Neural cell (in vitro differentiated cells): ENCODE data around the gene PCSK7. TPM values are rescaled to one million over a fixed set of nuclear protein-coding genes. Genes with fewer than 3 reads are reported as not detected.

Source experiments
- H2AFZ ChIP-seq: fragments of 200-600, 300-800 bp; sonication (generic), shearing (Covaris generic); 2 replicates; pipeline ENCODE4 v1.6.0; 2014; ENCODE audit warnings: low read depth, mild to moderate bottlenecking, antibody characterized with exemption, low read length, moderate library complexity
- H3F3A ChIP-seq: fragments of 200-600 bp; shearing (Covaris generic); 2 replicates; pipeline ENCODE4 v1.6.1; 2016; ENCODE audit warnings: mild to moderate bottlenecking, moderate library complexity, mixed read lengths, antibody characterized with exemption, low read length; ENCODE audit not compliant: insufficient read depth, poor library complexity, severe bottlenecking
- H3K27ac ChIP-seq: fragments of 200-600, 300-800 bp; sonication (generic), shearing (Covaris generic); 2 replicates; pipeline ENCODE4 v1.5.1; 2014; ENCODE audit warnings: mild to moderate bottlenecking, low read length, moderate library complexity
- H3K27me3 ChIP-seq: fragments of 300-800, 200-600 bp; sonication (generic), shearing (Covaris generic); 2 replicates; pipeline ENCODE4 v1.6.0; 2014; ENCODE audit warnings: mild to moderate bottlenecking, low read depth, low read length, moderate library complexity; ENCODE audit not compliant: insufficient read depth
- H3K36me3 ChIP-seq: fragments of 300-800, 200-600 bp; sonication (generic), shearing (Covaris generic); 2 replicates; pipeline ENCODE4 v1.5.1; 2014; ENCODE audit warnings: mild to moderate bottlenecking, antibody characterized with exemption, low read length, moderate library complexity; ENCODE audit not compliant: insufficient read depth
- H3K4me2 ChIP-seq: fragments of 300-800, 200-600 bp; sonication (generic), shearing (Covaris generic); 2 replicates; pipeline ENCODE4 v1.6.0; 2014; ENCODE audit warnings: mild to moderate bottlenecking, low read length
- H3K4me3 ChIP-seq: fragments of 300-800, 200-600 bp; sonication (generic), shearing (Covaris generic); 2 replicates; pipeline ENCODE4 v1.5.1; 2014; ENCODE audit warnings: mild to moderate bottlenecking, low read length, moderate library complexity
- H3K79me2 ChIP-seq: fragments of 200-600 bp; shearing (Covaris generic); replicated peaks from 2 replicates; pipeline ENCODE4 v1.6.0; 2014; ENCODE audit warnings: mild to moderate bottlenecking, low read length, moderate library complexity; ENCODE audit not compliant: insufficient read depth
- H3K9ac ChIP-seq: fragments of 300-800, 200-600 bp; sonication (generic), shearing (Covaris generic); 2 replicates; pipeline ENCODE4 v1.6.1; 2016; ENCODE audit warnings: mild to moderate bottlenecking, low read length, mixed read lengths
- H3K9me2 ChIP-seq: fragments of 200-600 bp; shearing (Covaris generic); 2 replicates; pipeline ENCODE4 v1.6.1; 2016; ENCODE audit warnings: mild to moderate bottlenecking, low read length, mixed read lengths; ENCODE audit not compliant: insufficient read depth
- H3K9me3 ChIP-seq: fragments of 200-600, 300-800 bp; sonication (generic), shearing (Covaris generic); 2 replicates; pipeline ENCODE4 v1.6.1; 2016; ENCODE audit warnings: mild to moderate bottlenecking, mixed run types, low read length, moderate library complexity, mixed read lengths
- H4K20me1 ChIP-seq: fragments of 200-600 bp; shearing (Covaris generic); 2 replicates; pipeline ENCODE4 v1.6.1; 2016; ENCODE audit warnings: mild to moderate bottlenecking, mixed run types; ENCODE audit not compliant: insufficient read depth
- EP300 ChIP-seq: fragments of 450-650 bp; conservative IDR thresholded peaks from 2 replicates; pipeline ENCODE4 v1.6.1; 2014; ENCODE audit warnings: antibody characterized with exemption, mild to moderate bottlenecking, moderate library complexity; ENCODE audit not compliant: poor library complexity, severe bottlenecking
- EZH2 ChIP-seq: fragments of 200-600, 300-800 bp; shearing (Covaris generic), sonication (generic); IDR thresholded peaks from 2 replicates; pipeline ENCODE4 v1.6.1; 2014; ENCODE audit warnings: antibody characterized with exemption, low read length, borderline replicate concordance, mild to moderate bottlenecking; ENCODE audit not compliant: insufficient read depth, poor library complexity, severe bottlenecking
- MXI1 ChIP-seq: fragments of 450-650 bp; conservative IDR thresholded peaks from 2 replicates; pipeline ENCODE4 v1.6.1; 2014; ENCODE audit warnings: antibody characterized with exemption, mild to moderate bottlenecking; ENCODE audit not compliant: poor library complexity, severe bottlenecking
- POLR2AphosphoS5 ChIP-seq: IDR thresholded peaks from 2 replicates; pipeline ENCODE4 v1.6.1; 2012
- RAD21 ChIP-seq: fragments of 450-650 bp; conservative IDR thresholded peaks from 2 replicates; pipeline ENCODE4 v1.6.1; 2014; ENCODE audit warnings: antibody characterized with exemption, mild to moderate bottlenecking, moderate library complexity
- SMC3 ChIP-seq: fragments of 450-650 bp; conservative IDR thresholded peaks from 2 replicates; pipeline ENCODE4 v1.6.1; 2014; ENCODE audit warnings: antibody characterized with exemption, mild to moderate bottlenecking, moderate library complexity; ENCODE audit not compliant: poor library complexity
- TAF1 ChIP-seq: IDR thresholded peaks from 2 replicates; pipeline ENCODE4 v1.6.1; 2012; ENCODE audit warnings: low read depth
- polyA plus RNA-seq: library from polyadenylated mRNA; depleted of rRNA; stranded (reverse); fragments of >200 nt; gene quantifications from 2 replicates; pipeline ENCODE4 v1.2.3, GENCODE V29; 2014
- TF ChIP-seq, protein P1 (sequence below): IDR thresholded peaks from 2 replicates; pipeline ENCODE4 v1.6.1; 2012; ENCODE audit warnings: borderline replicate concordance
- TF ChIP-seq, protein P2 (sequence below): fragments of 450-650 bp; IDR thresholded peaks from 2 replicates; pipeline ENCODE4 v1.5.1; 2014; ENCODE audit warnings: antibody characterized with exemption, mild to moderate bottlenecking, moderate library complexity; ENCODE audit not compliant: poor library complexity, severe bottlenecking

The PCSK7 gene
- polyA plus RNA-seq, 1 donor from 2014 or later = 44.4 TPM

DNA sequence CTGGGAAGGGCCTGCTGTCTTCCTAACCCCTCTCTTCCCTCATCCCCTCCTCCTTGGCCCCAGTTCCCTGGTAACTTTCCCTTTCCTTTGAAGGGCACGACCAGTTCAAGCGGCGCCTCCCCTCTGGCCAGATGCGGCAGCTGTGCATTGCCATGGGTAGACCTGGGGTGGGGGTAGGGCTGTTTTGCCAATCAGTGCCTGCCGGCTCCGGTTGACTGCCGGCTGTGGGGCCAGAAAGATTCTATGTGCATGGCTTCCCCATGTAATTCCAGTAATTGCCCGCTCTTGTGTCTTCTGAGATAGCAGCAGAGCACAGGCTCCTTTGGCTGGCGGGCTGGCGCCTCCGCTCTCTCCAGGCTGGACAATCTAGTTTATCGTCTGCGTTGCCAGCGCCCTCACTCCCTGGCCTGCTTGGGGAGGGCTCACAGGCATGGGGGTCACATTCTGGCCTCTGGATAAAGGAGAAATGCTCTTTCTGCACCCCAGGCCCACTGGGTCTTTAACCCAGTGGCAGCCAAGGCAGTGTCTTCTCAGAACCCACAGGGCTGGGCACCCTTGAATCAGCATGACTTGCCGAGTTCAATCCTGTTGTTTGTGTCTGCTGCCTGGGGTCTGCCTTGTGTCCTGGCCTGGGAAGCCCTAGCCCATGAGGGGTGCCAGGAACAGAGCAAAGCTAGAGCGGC lies 43.9 kb downstream of the PCSK7 start:
- H3K4me3 ChIP-seq = no peak overlapping the region
- H2AFZ ChIP-seq = no peak overlapping the region
- no peaks in the 10 kb centered on the region for H3K27me3 ChIP-seq
- no peak for TF ChIP-seq MXI1
- TF ChIP-seq, protein P1, sequence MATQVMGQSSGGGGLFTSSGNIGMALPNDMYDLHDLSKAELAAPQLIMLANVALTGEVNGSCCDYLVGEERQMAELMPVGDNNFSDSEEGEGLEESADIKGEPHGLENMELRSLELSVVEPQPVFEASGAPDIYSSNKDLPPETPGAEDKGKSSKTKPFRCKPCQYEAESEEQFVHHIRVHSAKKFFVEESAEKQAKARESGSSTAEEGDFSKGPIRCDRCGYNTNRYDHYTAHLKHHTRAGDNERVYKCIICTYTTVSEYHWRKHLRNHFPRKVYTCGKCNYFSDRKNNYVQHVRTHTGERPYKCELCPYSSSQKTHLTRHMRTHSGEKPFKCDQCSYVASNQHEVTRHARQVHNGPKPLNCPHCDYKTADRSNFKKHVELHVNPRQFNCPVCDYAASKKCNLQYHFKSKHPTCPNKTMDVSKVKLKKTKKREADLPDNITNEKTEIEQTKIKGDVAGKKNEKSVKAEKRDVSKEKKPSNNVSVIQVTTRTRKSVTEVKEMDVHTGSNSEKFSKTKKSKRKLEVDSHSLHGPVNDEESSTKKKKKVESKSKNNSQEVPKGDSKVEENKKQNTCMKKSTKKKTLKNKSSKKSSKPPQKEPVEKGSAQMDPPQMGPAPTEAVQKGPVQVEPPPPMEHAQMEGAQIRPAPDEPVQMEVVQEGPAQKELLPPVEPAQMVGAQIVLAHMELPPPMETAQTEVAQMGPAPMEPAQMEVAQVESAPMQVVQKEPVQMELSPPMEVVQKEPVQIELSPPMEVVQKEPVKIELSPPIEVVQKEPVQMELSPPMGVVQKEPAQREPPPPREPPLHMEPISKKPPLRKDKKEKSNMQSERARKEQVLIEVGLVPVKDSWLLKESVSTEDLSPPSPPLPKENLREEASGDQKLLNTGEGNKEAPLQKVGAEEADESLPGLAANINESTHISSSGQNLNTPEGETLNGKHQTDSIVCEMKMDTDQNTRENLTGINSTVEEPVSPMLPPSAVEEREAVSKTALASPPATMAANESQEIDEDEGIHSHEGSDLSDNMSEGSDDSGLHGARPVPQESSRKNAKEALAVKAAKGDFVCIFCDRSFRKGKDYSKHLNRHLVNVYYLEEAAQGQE = no peak
- TF ChIP-seq SMC3 = no peak
- no peak for TF ChIP-seq EP300
- no peak for TF ChIP-seq POLR2AphosphoS5
- no peaks in the 10 kb centered on the region for H3K79me2 ChIP-seq
- no peaks in the 10 kb centered on the region for H3K9me3 ChIP-seq
- no peak overlapping the region for H3K9ac ChIP-seq
- no peaks in the 10 kb centered on the region for H3K9me2 ChIP-seq
- no peaks in the 10 kb centered on the region for H4K20me1 ChIP-seq
- H3K36me3 ChIP-seq = no peaks in the 10 kb centered on the region
- H3K4me2 ChIP-seq = no peak overlapping the region
- no peaks in the 10 kb centered on the region for H3F3A ChIP-seq
- no peak overlapping the region for H3K27ac ChIP-seq

DNA sequence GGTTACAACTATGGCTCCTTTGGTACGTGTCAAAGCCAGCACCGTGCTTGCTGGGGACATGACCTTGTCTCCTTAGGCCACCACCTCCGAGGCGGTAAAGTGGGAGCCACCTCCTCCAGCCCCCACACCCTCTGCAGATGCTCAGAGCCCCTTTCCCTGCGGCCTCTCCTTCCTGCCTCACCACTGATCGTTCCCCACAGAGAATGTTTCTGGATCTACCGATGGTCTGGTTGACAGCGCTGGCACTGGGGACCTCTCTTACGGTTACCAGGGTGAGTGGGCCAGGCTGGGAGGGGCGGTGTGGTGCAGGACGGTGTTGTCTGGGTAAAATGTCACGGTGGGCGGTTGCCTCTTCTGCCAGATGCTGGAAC lies 44.5 kb downstream of the PCSK7 start:
- Histone ChIP-seq H3K9me3 (no peaks in the 10 kb centered on the region), H3K4me2 (no peak overlapping the region), H3F3A (no peaks in the 10 kb centered on the region), H4K20me1 (no peaks in the 10 kb centered on the region), H3K9me2 (no peaks in the 10 kb centered on the region), H3K27me3 (no peaks in the 10 kb centered on the region), H3K36me3 (no peaks in the 10 kb centered on the region), H2AFZ (no peak overlapping the region), H3K9ac (no peak overlapping the region), H3K79me2 (no peaks in the 10 kb centered on the region), H3K4me3 (no peak overlapping the region), H3K27ac (no peak overlapping the region)
- TF ChIP-seq, protein P2, sequence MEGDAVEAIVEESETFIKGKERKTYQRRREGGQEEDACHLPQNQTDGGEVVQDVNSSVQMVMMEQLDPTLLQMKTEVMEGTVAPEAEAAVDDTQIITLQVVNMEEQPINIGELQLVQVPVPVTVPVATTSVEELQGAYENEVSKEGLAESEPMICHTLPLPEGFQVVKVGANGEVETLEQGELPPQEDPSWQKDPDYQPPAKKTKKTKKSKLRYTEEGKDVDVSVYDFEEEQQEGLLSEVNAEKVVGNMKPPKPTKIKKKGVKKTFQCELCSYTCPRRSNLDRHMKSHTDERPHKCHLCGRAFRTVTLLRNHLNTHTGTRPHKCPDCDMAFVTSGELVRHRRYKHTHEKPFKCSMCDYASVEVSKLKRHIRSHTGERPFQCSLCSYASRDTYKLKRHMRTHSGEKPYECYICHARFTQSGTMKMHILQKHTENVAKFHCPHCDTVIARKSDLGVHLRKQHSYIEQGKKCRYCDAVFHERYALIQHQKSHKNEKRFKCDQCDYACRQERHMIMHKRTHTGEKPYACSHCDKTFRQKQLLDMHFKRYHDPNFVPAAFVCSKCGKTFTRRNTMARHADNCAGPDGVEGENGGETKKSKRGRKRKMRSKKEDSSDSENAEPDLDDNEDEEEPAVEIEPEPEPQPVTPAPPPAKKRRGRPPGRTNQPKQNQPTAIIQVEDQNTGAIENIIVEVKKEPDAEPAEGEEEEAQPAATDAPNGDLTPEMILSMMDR = no peak
- TF ChIP-seq, protein P1 = no peak
- TF ChIP-seq POLR2AphosphoS5 = no peak
- TF ChIP-seq RAD21 = no peak
- TF ChIP-seq SMC3 = no peak
- TF ChIP-seq EP300 = no peak
- TF ChIP-seq EZH2 = no peak
- no peak for TF ChIP-seq MXI1
- TF ChIP-seq TAF1 = no peak
